A549 (cell line): ENCODE data around the gene C12orf75.

ENCODE experiments used
- FOSL2 ChIP-seq, 2 experiments: fragments of 450-650 bp in 1 of 2; fragments of >200 bp in 1 of 2; sonication (Bioruptor Twin) in 1 of 2; formaldehyde crosslinking; IDR thresholded peaks; 2 replicates each; pipeline versions ENCODE4 v1.5.0 to v1.6.1; 2016 to 2020; ENCODE audit warnings: mild to moderate bottlenecking in 1 of 2, moderate library complexity in 1 of 2
- KDM1A ChIP-seq: fragments of 200-600 bp; sonication (generic); IDR thresholded peaks from 2 replicates; pipeline ENCODE4 v1.6.1; 2016; ENCODE audit warnings: low read depth, mild to moderate bottlenecking
- MAFK ChIP-seq: fragments of 450-650 bp; IDR thresholded peaks from 2 replicates; pipeline ENCODE4 v1.6.1; 2014; ENCODE audit not compliant: partially characterized antibody
- MAZ ChIP-seq: fragments of 150-350 bp; IDR thresholded peaks from 2 replicates; pipeline ENCODE4 v1.6.1; 2014; ENCODE audit warnings: antibody characterized with exemption, low read depth, low read length, borderline replicate concordance
- NFE2L2 ChIP-seq: fragments of 150-350 bp; conservative IDR thresholded peaks from 2 replicates; pipeline ENCODE4 v1.6.1; 2014; ENCODE audit warnings: low read length
- POLR2A ChIP-seq: IDR thresholded peaks from 2 replicates; pipeline ENCODE4 v1.6.1; 2012; ENCODE audit warnings: mild to moderate bottlenecking, low read length
- RCOR1 ChIP-seq: fragments of 150-350 bp; IDR thresholded peaks from 2 replicates; pipeline ENCODE4 v1.6.1; 2014; ENCODE audit warnings: antibody characterized with exemption, low read length, low read depth
- ZFP36 ChIP-seq: fragments of 450-650 bp; IDR thresholded peaks from 2 replicates; pipeline ENCODE4 v1.6.1; 2014; ENCODE audit warnings: borderline replicate concordance; ENCODE audit not compliant: partially characterized antibody
- TF ChIP-seq, protein P1 (sequence below): fragments of >200 bp; sonication (Bioruptor Twin); formaldehyde crosslinking; IDR thresholded peaks from 3 replicates; pipeline ENCODE4 v1.5.1; 2016
- TF ChIP-seq, protein P2 (sequence below): IDR thresholded peaks from 2 replicates; pipeline ENCODE4 v1.6.1; 2012; ENCODE audit warnings: low read depth, borderline replicate concordance

- TF ChIP-seq, protein P1, sequence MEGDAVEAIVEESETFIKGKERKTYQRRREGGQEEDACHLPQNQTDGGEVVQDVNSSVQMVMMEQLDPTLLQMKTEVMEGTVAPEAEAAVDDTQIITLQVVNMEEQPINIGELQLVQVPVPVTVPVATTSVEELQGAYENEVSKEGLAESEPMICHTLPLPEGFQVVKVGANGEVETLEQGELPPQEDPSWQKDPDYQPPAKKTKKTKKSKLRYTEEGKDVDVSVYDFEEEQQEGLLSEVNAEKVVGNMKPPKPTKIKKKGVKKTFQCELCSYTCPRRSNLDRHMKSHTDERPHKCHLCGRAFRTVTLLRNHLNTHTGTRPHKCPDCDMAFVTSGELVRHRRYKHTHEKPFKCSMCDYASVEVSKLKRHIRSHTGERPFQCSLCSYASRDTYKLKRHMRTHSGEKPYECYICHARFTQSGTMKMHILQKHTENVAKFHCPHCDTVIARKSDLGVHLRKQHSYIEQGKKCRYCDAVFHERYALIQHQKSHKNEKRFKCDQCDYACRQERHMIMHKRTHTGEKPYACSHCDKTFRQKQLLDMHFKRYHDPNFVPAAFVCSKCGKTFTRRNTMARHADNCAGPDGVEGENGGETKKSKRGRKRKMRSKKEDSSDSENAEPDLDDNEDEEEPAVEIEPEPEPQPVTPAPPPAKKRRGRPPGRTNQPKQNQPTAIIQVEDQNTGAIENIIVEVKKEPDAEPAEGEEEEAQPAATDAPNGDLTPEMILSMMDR, result no peak
- TF ChIP-seq KDM1A (no peak), RCOR1 (no peak), POLR2A (no peak), FOSL2 (IDR thresholded peaks at IDR 0.05) (peak; percentile 80), FOSL2 (CRISPR knock-in tag; IDR thresholded peaks at IDR 0.05) (peak; percentile 44), MAFK (no peak), NFE2L2 (no peak), MAZ (no peak), ZFP36 (no peak)
- TF ChIP-seq, protein P2, sequence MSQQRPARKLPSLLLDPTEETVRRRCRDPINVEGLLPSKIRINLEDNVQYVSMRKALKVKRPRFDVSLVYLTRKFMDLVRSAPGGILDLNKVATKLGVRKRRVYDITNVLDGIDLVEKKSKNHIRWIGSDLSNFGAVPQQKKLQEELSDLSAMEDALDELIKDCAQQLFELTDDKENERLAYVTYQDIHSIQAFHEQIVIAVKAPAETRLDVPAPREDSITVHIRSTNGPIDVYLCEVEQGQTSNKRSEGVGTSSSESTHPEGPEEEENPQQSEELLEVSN, result no peak
Observed at GRCh38 chr12:105357162-105357691, 26.7 kb downstream of the C12orf75 start.
